ENCODE results near the gene SNW1. TPM values are rescaled to one million over a fixed set of nuclear protein-coding genes. Genes with fewer than 3 reads are reported as not detected.
"Not testable (repeated sequence)": the region's sequence is repeated elsewhere in the genome, so short reads cannot be mapped to it uniquely, and the experiment has no call there.

The SNW1 gene
- total RNA-seq, 5 donors from 2014 or later (not counting 1 experiment from before 2014, with no cell fraction given), result 83.5 to 94.1 (median 91.7) TPM

GRCh38 chr14:77799863-77800730, 39.1 kb upstream of the SNW1 start, which contains the start of gene ADCK1:
Gene ADCK1, plus strand, starts transcription at chr14:77800109. Its CDS starts 18,870 bp downstream, at chr14:77818979.
- Histone ChIP-seq H3K36me3 (ENCODE audit: control insufficient read depth in 2 of 2, extremely low read depth in 1 of 2, insufficient read depth in 1 of 2, low read length in 1 of 2) (no peaks in the 10 kb centered on the region), H3K27ac (ENCODE audit: low read length) (peak within 1 kb of the TSS; percentile 48), H3K4me1 (ENCODE audit: control insufficient read depth in 1 of 2, extremely low read depth in 1 of 2, insufficient read depth in 2 of 2, low read length in 2 of 2) (peaks cover 0 to 15% of the 10 kb centered on the region in 2 experiments), H3K4me3 (ENCODE audit: control insufficient read depth in 1 of 2, extremely low read depth in 1 of 2, low read length in 1 of 2) (peak within 1 kb of the TSS; percentile 71 to 78), H3K27me3 (replicated peaks in 1 of 2; ENCODE audit: control insufficient read depth in 2 of 2, extremely low read depth in 1 of 2, insufficient read depth in 2 of 2, low read length in 1 of 2) (no peaks in the 10 kb centered on the region), H3K9me3 (no peaks in the 10 kb centered on the region)
- Mint-ChIP-seq H3K27ac (peak within 1 kb of the TSS; percentile 82 to 89), H3K27me3 (no peaks in the 10 kb centered on the region), H3K4me3 (peak within 1 kb of the TSS; percentile 82 to 88 (median 84)), H3K4me1 (peaks cover 8 to 26% (median 11%) of the 10 kb centered on the region in 3 donors), H3K9me3 (no peaks in the 10 kb centered on the region), H3K36me3 (no peaks in the 10 kb centered on the region)
- peak; percentile 91 to 94 (median 92) for ATAC-seq (replicated peaks in 1 of 4)
- WGBS (ENCODE audit: insufficient coverage), result under 1% methylated on average over 64 of the region's 66 CpGs
- CTCF ChIA-PET, result interaction anchor here (0.6 to 1.4 kb wide), 2 partner anchors 94 to 484 kb away, joined by 3 to 4 read pairs; no protein-coding TSS in a partner anchor
- peak; percentile 54 to 87 (median 76) for DNase-seq
- POLR2A ChIA-PET, result interaction anchor here in 1 of 2 donors (1.0 kb wide), 1 partner anchor 38 kb away, joined by 10 read pairs; no protein-coding TSS in a partner anchor

- DNase-seq; H3K36me3 ChIP-seq (ENCODE audit: control insufficient read depth in 2 of 2, extremely low read depth in 1 of 2, insufficient read depth in 1 of 2, low read length in 1 of 2); H3K36me3 Mint-ChIP-seq; ATAC-seq (replicated peaks in 1 of 4); H3K27me3 Mint-ChIP-seq; H3K27me3 ChIP-seq (replicated peaks in 1 of 2; ENCODE audit: control insufficient read depth in 2 of 2, extremely low read depth in 1 of 2, insufficient read depth in 2 of 2, low read length in 1 of 2); POLR2A ChIA-PET; H3K9me3 Mint-ChIP-seq; H3K9me3 ChIP-seq: not testable (repeated sequence)
- Mint-ChIP-seq H3K27ac (peak overlapping the region; percentile 78 to 89), H3K4me3 (peak overlapping the region; percentile 78 to 88 (median 84)), H3K4me1 (peaks cover 8 to 22% (median 11%) of the 10 kb centered on the region in 3 donors)
- H3K27ac ChIP-seq (ENCODE audit: low read length), result peak overlapping the region; percentile 48
- H3K4me1 ChIP-seq (ENCODE audit: control insufficient read depth in 1 of 2, extremely low read depth in 1 of 2, insufficient read depth in 2 of 2, low read length in 2 of 2), result peaks cover 0 to 15% of the 10 kb centered on the region in 2 experiments
- 93% methylated on average over 8 of the region's 13 CpGs for WGBS (ENCODE audit: insufficient coverage)
- peak overlapping the region; percentile 71 to 78 for H3K4me3 ChIP-seq (ENCODE audit: control insufficient read depth in 1 of 2, extremely low read depth in 1 of 2, low read length in 1 of 2)
- CTCF ChIA-PET, result interaction anchor here (0.6 to 1.4 kb wide), 2 partner anchors 93 to 483 kb away, joined by 3 to 4 read pairs; no protein-coding TSS in a partner anchor
These were observed 38.5 kb upstream of the SNW1 start for GRCh38 chr14:77799456-77799855.

GRCh38 chr14:77794357-77794756, 33.4 kb upstream of the SNW1 start:
- WGBS (ENCODE audit: insufficient coverage), result 75% methylated on average over 2 of the region's 4 CpGs
- no peaks in the 10 kb centered on the region for H3K36me3 ChIP-seq (ENCODE audit: control insufficient read depth in 2 of 2, extremely low read depth in 1 of 2, insufficient read depth in 1 of 2, low read length in 1 of 2)

DNA sequence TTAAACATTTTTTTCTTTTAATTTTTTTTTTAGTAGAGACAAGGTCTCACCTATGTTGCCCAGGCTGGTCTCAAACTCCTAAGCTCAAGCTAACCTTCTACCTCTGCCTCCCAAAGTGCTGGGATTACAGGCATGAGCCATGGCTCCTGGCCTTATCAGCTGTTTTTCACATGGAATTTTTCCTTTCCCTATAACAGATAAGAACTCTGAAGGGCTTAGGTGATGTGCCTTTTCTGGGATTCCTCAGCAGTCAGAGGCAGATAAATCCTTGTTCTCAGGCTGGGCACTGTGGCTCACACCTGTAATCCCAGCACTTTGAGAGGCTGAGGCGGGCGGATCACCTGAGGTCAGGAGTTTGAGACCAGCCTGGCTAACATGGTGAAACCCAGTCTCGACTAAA, 32.3 kb upstream of the SNW1 start:
- H3K36me3 ChIP-seq (ENCODE audit: control insufficient read depth in 2 of 2, extremely low read depth in 1 of 2, insufficient read depth in 1 of 2, low read length in 1 of 2); H3K9me3 ChIP-seq; CTCF ChIA-PET; H3K4me1 Mint-ChIP-seq; H3K4me3 ChIP-seq (ENCODE audit: control insufficient read depth in 1 of 2, extremely low read depth in 1 of 2, low read length in 1 of 2); H3K27ac ChIP-seq (ENCODE audit: low read length); POLR2A ChIA-PET; H3K4me1 ChIP-seq (ENCODE audit: control insufficient read depth in 1 of 2, extremely low read depth in 1 of 2, insufficient read depth in 2 of 2, low read length in 2 of 2); DNase-seq; ATAC-seq (replicated peaks in 1 of 4); H3K9me3 Mint-ChIP-seq; H3K27ac Mint-ChIP-seq; H3K4me3 Mint-ChIP-seq; H3K27me3 Mint-ChIP-seq; H3K36me3 Mint-ChIP-seq: not testable (repeated sequence)
- 43% methylated on average over 1 of the region's 3 CpGs for WGBS (ENCODE audit: insufficient coverage)
- H3K27me3 ChIP-seq (replicated peaks in 1 of 2; ENCODE audit: control insufficient read depth in 2 of 2, extremely low read depth in 1 of 2, insufficient read depth in 2 of 2, low read length in 1 of 2), result peaks cover 0 to 16% of the 10 kb centered on the region in 2 experiments

More at GRCh38 chr14:77794357-77794756, 33.4 kb upstream of the SNW1 start:
- peaks cover 0 to 2% of the 10 kb centered on the region in 2 experiments for H3K4me1 ChIP-seq (ENCODE audit: control insufficient read depth in 1 of 2, extremely low read depth in 1 of 2, insufficient read depth in 2 of 2, low read length in 2 of 2)
- no peak overlapping the region for H3K4me3 Mint-ChIP-seq
- peaks cover 4 to 7% of the 10 kb centered on the region in 2 donors for H3K27me3 Mint-ChIP-seq
- no peak for ATAC-seq (replicated peaks in 1 of 4)
- peaks cover 0 to 16% of the 10 kb centered on the region in 2 experiments for H3K27me3 ChIP-seq (replicated peaks in 1 of 2; ENCODE audit: control insufficient read depth in 2 of 2, extremely low read depth in 1 of 2, insufficient read depth in 2 of 2, low read length in 1 of 2)
- H3K36me3 Mint-ChIP-seq, result no peaks in the 10 kb centered on the region
- H3K27ac Mint-ChIP-seq, result no peak overlapping the region
- ChIA-PET CTCF (no interaction called here), POLR2A (no interaction called here)
- H3K9me3 Mint-ChIP-seq, result no peaks in the 10 kb centered on the region
- H3K4me1 Mint-ChIP-seq, result peaks cover 0 to under 1% (median 0%) of the 10 kb centered on the region in 3 donors
- no peak overlapping the region for H3K4me3 ChIP-seq (ENCODE audit: control insufficient read depth in 1 of 2, extremely low read depth in 1 of 2, low read length in 1 of 2)
- DNase-seq, result no peak
- no peaks in the 10 kb centered on the region for H3K9me3 ChIP-seq
- no peak overlapping the region for H3K27ac ChIP-seq (ENCODE audit: low read length)

DNA sequence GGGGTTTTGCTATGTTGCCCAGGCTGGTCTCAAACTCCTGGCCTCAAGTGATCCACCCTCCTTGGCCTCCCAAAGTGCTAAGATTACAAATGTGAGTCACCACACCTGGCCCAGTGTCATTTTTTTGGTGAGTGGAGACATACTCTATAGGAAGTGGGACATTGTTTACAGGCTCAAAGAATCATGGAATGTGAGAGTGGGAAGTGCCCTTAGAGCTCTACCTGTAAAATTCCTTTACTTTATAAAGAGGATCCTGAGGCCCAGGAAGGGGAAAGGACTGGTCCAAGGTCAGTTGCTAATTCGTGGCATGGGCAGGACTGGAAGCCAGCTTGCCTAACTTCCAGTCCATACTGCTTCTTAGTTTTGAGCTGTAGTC, 30.3 kb upstream of the SNW1 start:
- no CpG with 5 or more reads among the region's 1 CpG for WGBS (ENCODE audit: insufficient coverage)
- H3K9me3 Mint-ChIP-seq, result no peaks in the 10 kb centered on the region
- CTCF ChIA-PET, result no interaction called here

GRCh38 chr14:77790566-77791224, 29.7 kb upstream of the SNW1 start:
- H3K9me3 ChIP-seq, result no peaks in the 10 kb centered on the region
- H3K27me3 Mint-ChIP-seq, result peaks cover 4 to 10% of the 10 kb centered on the region in 2 donors
- no peaks in the 10 kb centered on the region for H3K4me1 Mint-ChIP-seq
- peaks cover 0 to 16% of the 10 kb centered on the region in 2 experiments for H3K27me3 ChIP-seq (replicated peaks in 1 of 2; ENCODE audit: control insufficient read depth in 2 of 2, extremely low read depth in 1 of 2, insufficient read depth in 2 of 2, low read length in 1 of 2)
- H3K27ac Mint-ChIP-seq, result no peak overlapping the region
- no peaks in the 10 kb centered on the region for H3K4me1 ChIP-seq (ENCODE audit: control insufficient read depth in 1 of 2, extremely low read depth in 1 of 2, insufficient read depth in 2 of 2, low read length in 2 of 2)
- DNase-seq (no peak), ATAC-seq (replicated peaks in 1 of 4) (no peak)
- H3K36me3 ChIP-seq (ENCODE audit: control insufficient read depth in 2 of 2, extremely low read depth in 1 of 2, insufficient read depth in 1 of 2, low read length in 1 of 2), result no peaks in the 10 kb centered on the region
- POLR2A ChIA-PET, result no interaction called here
- WGBS (ENCODE audit: insufficient coverage), result no CpG with 5 or more reads among the region's 6 CpGs
- no peaks in the 10 kb centered on the region for H3K9me3 Mint-ChIP-seq
- no peak overlapping the region for H3K4me3 ChIP-seq (ENCODE audit: control insufficient read depth in 1 of 2, extremely low read depth in 1 of 2, low read length in 1 of 2)
- H3K4me3 Mint-ChIP-seq, result no peak overlapping the region
- H3K36me3 Mint-ChIP-seq, result no peaks in the 10 kb centered on the region
- no peak overlapping the region for H3K27ac ChIP-seq (ENCODE audit: low read length)
- CTCF ChIA-PET, result no interaction called here

More for the DNA sequence above, 30.3 kb upstream of the SNW1 start:
- POLR2A ChIA-PET, result no interaction called here
- Mint-ChIP-seq H3K27ac (no peak overlapping the region), H3K4me1 (no peaks in the 10 kb centered on the region), H3K27me3 (peaks cover 4 to 10% of the 10 kb centered on the region in 2 donors), H3K4me3 (no peak overlapping the region), H3K36me3 (no peaks in the 10 kb centered on the region)
- no peak overlapping the region for H3K27ac ChIP-seq (ENCODE audit: low read length)
- H3K4me1 ChIP-seq (ENCODE audit: control insufficient read depth in 1 of 2, extremely low read depth in 1 of 2, insufficient read depth in 2 of 2, low read length in 2 of 2), result no peaks in the 10 kb centered on the region
- ATAC-seq (replicated peaks in 1 of 4) (no peak), DNase-seq (no peak)
- H3K36me3 ChIP-seq (ENCODE audit: control insufficient read depth in 2 of 2, extremely low read depth in 1 of 2, insufficient read depth in 1 of 2, low read length in 1 of 2), result no peaks in the 10 kb centered on the region
- no peak overlapping the region for H3K4me3 ChIP-seq (ENCODE audit: control insufficient read depth in 1 of 2, extremely low read depth in 1 of 2, low read length in 1 of 2)
- H3K9me3 ChIP-seq, result no peaks in the 10 kb centered on the region
- peaks cover 0 to 16% of the 10 kb centered on the region in 2 experiments for H3K27me3 ChIP-seq (replicated peaks in 1 of 2; ENCODE audit: control insufficient read depth in 2 of 2, extremely low read depth in 1 of 2, insufficient read depth in 2 of 2, low read length in 1 of 2)

All from T-cell (primary cell).